ENCODE measurements around the gene CCDC134.

The CCDC134 gene

DNA sequence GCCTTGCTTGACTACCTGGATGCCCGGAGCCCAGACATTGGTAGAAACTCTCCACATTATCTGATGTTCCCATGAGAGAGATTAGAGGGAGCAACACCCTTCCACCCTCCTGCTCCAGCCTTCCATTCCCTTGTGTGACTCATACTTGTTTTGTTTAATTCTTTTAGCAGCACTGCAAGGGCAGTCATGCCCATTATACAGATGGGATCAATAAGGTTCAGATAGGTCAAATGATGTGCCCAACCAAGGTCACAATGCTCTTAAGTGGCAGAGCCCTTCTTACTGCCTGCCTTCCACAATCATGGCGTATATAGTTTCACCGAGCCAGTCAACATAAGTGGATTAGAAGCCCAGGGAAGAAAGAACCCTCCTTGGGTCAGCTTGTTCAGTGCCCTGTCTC, 6.6 kb upstream of the CCDC134 start:
- ATAC-seq = no peak
- TF ChIP-seq, protein P1, sequence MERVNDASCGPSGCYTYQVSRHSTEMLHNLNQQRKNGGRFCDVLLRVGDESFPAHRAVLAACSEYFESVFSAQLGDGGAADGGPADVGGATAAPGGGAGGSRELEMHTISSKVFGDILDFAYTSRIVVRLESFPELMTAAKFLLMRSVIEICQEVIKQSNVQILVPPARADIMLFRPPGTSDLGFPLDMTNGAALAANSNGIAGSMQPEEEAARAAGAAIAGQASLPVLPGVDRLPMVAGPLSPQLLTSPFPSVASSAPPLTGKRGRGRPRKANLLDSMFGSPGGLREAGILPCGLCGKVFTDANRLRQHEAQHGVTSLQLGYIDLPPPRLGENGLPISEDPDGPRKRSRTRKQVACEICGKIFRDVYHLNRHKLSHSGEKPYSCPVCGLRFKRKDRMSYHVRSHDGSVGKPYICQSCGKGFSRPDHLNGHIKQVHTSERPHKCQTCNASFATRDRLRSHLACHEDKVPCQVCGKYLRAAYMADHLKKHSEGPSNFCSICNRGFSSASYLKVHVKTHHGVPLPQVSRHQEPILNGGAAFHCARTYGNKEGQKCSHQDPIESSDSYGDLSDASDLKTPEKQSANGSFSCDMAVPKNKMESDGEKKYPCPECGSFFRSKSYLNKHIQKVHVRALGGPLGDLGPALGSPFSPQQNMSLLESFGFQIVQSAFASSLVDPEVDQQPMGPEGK (CRISPR knock-in tag; IDR thresholded peaks at IDR 0.05; ENCODE audit: borderline replicate concordance) = no peak
- no peak for TF ChIP-seq ESRRG (CRISPR knock-in tag; IDR thresholded peaks at IDR 0.05)
- TF ChIP-seq TSHZ2 (CRISPR knock-in tag; IDR thresholded peaks at IDR 0.05) = no peak
- TF ChIP-seq ZNF70 (CRISPR knock-in tag; IDR thresholded peaks at IDR 0.05) = no peak
- no peak for TF ChIP-seq ZC3H10 (CRISPR knock-in tag; IDR thresholded peaks at IDR 0.05)
- no peak for TF ChIP-seq ISL1 (CRISPR knock-in tag; IDR thresholded peaks at IDR 0.05)
- no peak for TF ChIP-seq ZFP30 (CRISPR knock-in tag; IDR thresholded peaks at IDR 0.05)
- no peak for TF ChIP-seq PPARA (CRISPR knock-in tag; IDR thresholded peaks at IDR 0.05; ENCODE audit: borderline replicate concordance)
- no peak for TF ChIP-seq TOX (CRISPR knock-in tag; IDR thresholded peaks at IDR 0.05; ENCODE audit: borderline replicate concordance)
- TF ChIP-seq OSR1 (CRISPR knock-in tag; IDR thresholded peaks at IDR 0.05) = no peak
- no peak for TF ChIP-seq SNAI2 (CRISPR knock-in tag; IDR thresholded peaks at IDR 0.05)
- no peak for TF ChIP-seq TCF4 (CRISPR knock-in tag; IDR thresholded peaks at IDR 0.05; ENCODE audit: borderline replicate concordance)
- no peak for TF ChIP-seq ZNF8 (CRISPR knock-in tag; IDR thresholded peaks at IDR 0.05)
- TF ChIP-seq ZFP3 (CRISPR knock-in tag; IDR thresholded peaks at IDR 0.05) = no peak
- no peak for TF ChIP-seq ARNTL (CRISPR knock-in tag; IDR thresholded peaks at IDR 0.05; ENCODE audit: borderline replicate concordance, low read depth)
- TF ChIP-seq ZNF565 (CRISPR knock-in tag; conservative IDR thresholded peaks at IDR 0.05; ENCODE audit: low read depth) = no peak
- TF ChIP-seq CSRNP3 (CRISPR knock-in tag; IDR thresholded peaks at IDR 0.05) = no peak
- no peak for TF ChIP-seq BACH2 (CRISPR knock-in tag; IDR thresholded peaks at IDR 0.05; ENCODE audit: borderline replicate concordance)
- TF ChIP-seq CSDC2 (CRISPR knock-in tag; IDR thresholded peaks at IDR 0.05) = no peak
- no peak for TF ChIP-seq RARB (CRISPR knock-in tag; IDR thresholded peaks at IDR 0.05)

DNA sequence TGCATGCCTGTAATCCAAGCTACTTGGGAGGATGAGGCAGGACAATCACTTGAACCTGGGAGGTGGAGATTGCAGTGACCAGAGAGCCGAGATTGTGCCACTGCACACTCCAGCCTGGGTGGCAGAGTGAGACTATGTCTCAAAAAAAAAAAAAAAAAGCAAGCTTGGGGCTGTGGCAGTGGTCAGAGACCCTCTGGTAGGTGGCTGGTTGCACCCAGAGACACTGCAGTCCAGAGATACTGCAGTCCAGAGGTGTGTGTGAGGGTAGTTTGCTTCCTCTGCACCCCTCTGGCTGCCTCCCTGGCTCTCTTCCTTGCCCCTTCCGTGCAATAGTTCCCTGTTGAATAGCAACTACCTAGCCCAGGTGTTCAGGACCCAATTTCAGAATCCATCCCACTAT, 1.7 kb upstream of the CCDC134 start:
- ATAC-seq = no peak
- no peak for TF ChIP-seq ZC3H10 (CRISPR knock-in tag; IDR thresholded peaks at IDR 0.05)

DNA sequence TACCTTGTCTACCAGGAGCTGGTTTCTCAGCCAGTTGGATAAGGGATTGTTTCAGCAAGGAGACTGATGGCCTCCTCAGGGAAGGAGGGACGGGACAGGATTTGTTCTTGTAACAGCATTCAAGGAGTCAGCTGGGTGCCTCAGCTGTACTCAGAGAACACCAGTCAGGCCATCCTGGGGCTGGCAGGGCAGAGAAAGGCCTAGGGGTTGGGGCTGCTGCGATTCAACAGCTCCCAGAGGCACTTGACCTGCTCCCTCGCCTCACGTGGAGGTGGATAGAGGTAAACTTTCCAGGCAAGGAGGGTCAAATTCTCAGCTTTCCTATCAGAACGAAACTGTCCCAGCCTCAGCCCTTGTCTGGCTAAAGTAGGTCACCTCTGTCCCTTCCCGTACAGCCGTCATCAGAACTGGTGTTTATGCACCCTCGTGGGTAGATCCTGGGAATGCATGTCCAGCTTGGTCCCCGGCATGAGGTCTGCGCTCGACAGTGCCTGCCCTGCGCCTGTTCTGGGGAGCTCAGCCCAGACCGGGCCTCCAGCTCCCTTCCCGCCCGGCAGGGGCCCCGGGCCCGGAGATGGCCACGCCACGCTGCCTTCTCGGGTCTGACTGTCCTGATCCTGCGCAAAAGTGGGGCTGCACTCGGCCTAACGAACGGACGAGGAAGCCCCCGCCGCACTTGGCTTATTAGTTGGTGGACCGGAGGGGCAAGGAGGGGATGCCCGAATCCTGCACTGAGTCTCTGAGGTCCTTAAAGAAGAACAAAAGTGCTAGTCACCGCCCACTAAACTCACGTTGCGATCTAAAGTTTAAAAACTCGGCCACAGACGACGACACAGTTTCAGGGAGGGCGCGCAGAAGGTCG, 762 bp upstream of the CCDC134 start:
- ATAC-seq = no peak
- TF ChIP-seq, protein P1 (CRISPR knock-in tag; IDR thresholded peaks at IDR 0.05; ENCODE audit: borderline replicate concordance) = no peak
- TF ChIP-seq GLIS3 (CRISPR knock-in tag; IDR thresholded peaks at IDR 0.05) (no peak), TCF4 (CRISPR knock-in tag; IDR thresholded peaks at IDR 0.05; ENCODE audit: borderline replicate concordance) (no peak), ARNTL (CRISPR knock-in tag; IDR thresholded peaks at IDR 0.05; ENCODE audit: borderline replicate concordance, low read depth) (no peak), TOX (CRISPR knock-in tag; IDR thresholded peaks at IDR 0.05; ENCODE audit: borderline replicate concordance) (no peak)
